Astrocyte (in vitro differentiated cells and primary cell): ENCODE measurements around the gene ARL8A. TPM values are rescaled to one million over a fixed set of nuclear protein-coding genes. Genes with fewer than 3 reads are reported as not detected.
"Not testable (repeated sequence)": the region's sequence is repeated elsewhere in the genome, so short reads cannot be mapped to it uniquely, and the experiment has no call there.

ENCODE experiments used
- DNase-seq: peaks from one replicate; pipeline ENCODE4 v3.0.0-alpha.2; 2010; ENCODE audit warnings: low read depth
- FAIRE-seq: peaks from 2 replicates; lab custom pipeline; 2011; peaks lifted over from hg19 to GRCh38; lab: Jason Lieb, UNC
- H2AFZ ChIP-seq: 2 replicates; pipeline ENCODE4 v1.6.0; 2012; ENCODE audit warnings: low read depth, low read length, inconsistent platforms
- H3K27ac ChIP-seq: 2 replicates; pipeline ENCODE4 v1.5.1; 2011; ENCODE audit warnings: low read depth, low read length, inconsistent platforms
- H3K27me3 ChIP-seq: 2 replicates; pipeline ENCODE4 v1.6.0; 2011; ENCODE audit warnings: low read length, inconsistent platforms; ENCODE audit not compliant: insufficient read depth
- H3K36me3 ChIP-seq: 2 replicates; pipeline ENCODE4 v1.5.1; 2011; ENCODE audit warnings: low read length, inconsistent platforms; ENCODE audit not compliant: insufficient read depth
- H3K4me1 ChIP-seq: 2 replicates; pipeline ENCODE4 v1.5.1; 2011; ENCODE audit warnings: low read length, inconsistent platforms; ENCODE audit not compliant: insufficient read depth
- H3K4me2 ChIP-seq: 2 replicates; pipeline ENCODE4 v1.6.0; 2012; ENCODE audit warnings: low read length, inconsistent platforms
- H3K4me3 ChIP-seq: 2 replicates; pipeline ENCODE4 v1.5.1; 2011; ENCODE audit warnings: low read depth, mild to moderate bottlenecking, low read length, inconsistent platforms; ENCODE audit not compliant: insufficient read depth
- H3K79me2 ChIP-seq: 2 replicates; pipeline ENCODE4 v1.6.0; 2012; ENCODE audit warnings: mild to moderate bottlenecking, low read length, inconsistent platforms; ENCODE audit not compliant: insufficient read depth
- H3K9ac ChIP-seq: 2 replicates; pipeline ENCODE4 v1.6.0; 2012; ENCODE audit warnings: mild to moderate bottlenecking, low read length, inconsistent platforms
- H3K9me3 ChIP-seq: 2 replicates; pipeline ENCODE4 v1.5.1; 2012; ENCODE audit warnings: low read depth, mild to moderate bottlenecking, low read length, inconsistent platforms; ENCODE audit not compliant: insufficient read depth
- H4K20me1 ChIP-seq: 2 replicates; pipeline ENCODE4 v1.6.0; 2012; ENCODE audit warnings: low read length, inconsistent platforms; ENCODE audit not compliant: insufficient read depth
- H3K27ac Mint-ChIP-seq: one replicate; pipeline ENCODE4 v1.8.0; 2021; ENCODE audit warnings: mild to moderate bottlenecking, mixed read lengths; ENCODE audit not compliant: unreplicated experiment
- H3K27me3 Mint-ChIP-seq: one replicate; pipeline ENCODE4 v1.8.0; 2021; ENCODE audit warnings: low read depth, mixed read lengths; ENCODE audit not compliant: unreplicated experiment
- H3K36me3 Mint-ChIP-seq: one replicate; pipeline ENCODE4 v1.8.0; 2021; ENCODE audit warnings: low read depth, mixed read lengths; ENCODE audit not compliant: unreplicated experiment
- H3K4me1 Mint-ChIP-seq: one replicate; pipeline ENCODE4 v1.8.0; 2021; ENCODE audit warnings: low read depth, mixed read lengths; ENCODE audit not compliant: unreplicated experiment
- H3K4me3 Mint-ChIP-seq: one replicate; pipeline ENCODE4 v1.8.0; 2021; ENCODE audit warnings: mild to moderate bottlenecking, moderate library complexity, mixed read lengths; ENCODE audit not compliant: unreplicated experiment
- H3K9me3 Mint-ChIP-seq: one replicate; pipeline ENCODE4 v1.8.0; 2021; ENCODE audit warnings: mild to moderate bottlenecking, mixed read lengths; ENCODE audit not compliant: unreplicated experiment
- CTCF ChIP-seq: IDR thresholded peaks from 2 replicates; pipeline ENCODE4 v1.5.1; 2011; ENCODE audit warnings: low read depth, mild to moderate bottlenecking, inconsistent platforms, low read length, moderate library complexity; ENCODE audit not compliant: insufficient read depth
- EZH2 ChIP-seq: IDR thresholded peaks from 2 replicates; pipeline ENCODE4 v1.6.1; 2012; ENCODE audit warnings: mild to moderate bottlenecking, low read length, inconsistent platforms; ENCODE audit not compliant: insufficient read depth
- total RNA-seq: library from RNA; stranded (reverse); gene quantifications from 2 replicates; pipeline ENCODE4 v1.2.1, GENCODE V29; 2021

ARL8A gene
- total RNA-seq, 1 donor from 2014 or later = 83.0 TPM

DNA sequence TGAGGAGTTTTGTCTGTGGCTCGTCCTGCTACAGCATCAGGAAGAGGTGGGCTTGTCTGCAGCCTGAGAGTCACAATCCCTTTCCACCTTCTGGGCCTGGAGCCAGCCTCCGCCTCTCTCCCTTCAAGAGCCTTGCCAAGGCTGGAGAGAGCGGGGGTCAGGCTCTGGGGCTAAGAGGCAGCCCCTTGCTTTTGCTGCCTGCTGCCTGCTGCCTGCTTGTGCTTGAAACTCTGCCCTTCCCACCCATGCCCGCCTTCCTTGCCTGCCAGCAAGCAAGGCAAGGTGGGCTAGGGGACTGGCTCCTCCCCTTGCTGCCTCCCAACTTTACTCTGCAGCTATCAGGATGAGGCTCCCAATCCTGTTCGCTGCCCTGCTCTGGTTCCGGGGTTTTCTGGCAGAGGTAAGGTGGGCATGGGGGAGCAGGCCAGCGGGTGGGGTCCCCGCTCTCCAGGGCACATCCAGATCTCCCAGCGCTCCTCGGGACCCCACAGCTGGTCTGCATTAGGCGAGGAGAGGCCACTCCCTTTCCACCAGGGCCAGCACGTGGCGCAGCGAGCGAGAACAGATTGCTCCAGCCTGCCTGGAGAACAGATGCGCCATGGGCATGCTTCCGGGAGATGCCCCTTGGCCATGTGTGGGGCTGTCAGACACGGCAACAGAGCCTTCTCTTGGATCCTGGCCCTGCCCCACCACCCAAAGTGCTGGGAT, 23.3 kb upstream of the ARL8A start:
- H3K9me3 Mint-ChIP-seq = no peaks in the 10 kb centered on the region
- H3K4me2 ChIP-seq = no peak overlapping the region
- H3K4me3 Mint-ChIP-seq = no peak overlapping the region
- no peaks in the 10 kb centered on the region for H3K27me3 ChIP-seq
- H3K27me3 Mint-ChIP-seq = peaks cover 13% of the 10 kb centered on the region
- no peaks in the 10 kb centered on the region for H3K9me3 ChIP-seq
- no peak overlapping the region for H3K27ac ChIP-seq
- H3K4me3 ChIP-seq = no peak overlapping the region
- no peaks in the 10 kb centered on the region for H3K79me2 ChIP-seq
- FAIRE-seq = no peak
- no peaks in the 10 kb centered on the region for H3K36me3 ChIP-seq
- H3K4me1 ChIP-seq = no peaks in the 10 kb centered on the region
- H3K9ac ChIP-seq = no peak overlapping the region
- H3K36me3 Mint-ChIP-seq = no peaks in the 10 kb centered on the region
- no peak overlapping the region for H3K27ac Mint-ChIP-seq
- no peak for DNase-seq
- peaks cover 4% of the 10 kb centered on the region for H3K4me1 Mint-ChIP-seq
- no peaks in the 10 kb centered on the region for H4K20me1 ChIP-seq
- H2AFZ ChIP-seq = no peak overlapping the region
- TF ChIP-seq EZH2 = no peak
- TF ChIP-seq CTCF = no peak

DNA sequence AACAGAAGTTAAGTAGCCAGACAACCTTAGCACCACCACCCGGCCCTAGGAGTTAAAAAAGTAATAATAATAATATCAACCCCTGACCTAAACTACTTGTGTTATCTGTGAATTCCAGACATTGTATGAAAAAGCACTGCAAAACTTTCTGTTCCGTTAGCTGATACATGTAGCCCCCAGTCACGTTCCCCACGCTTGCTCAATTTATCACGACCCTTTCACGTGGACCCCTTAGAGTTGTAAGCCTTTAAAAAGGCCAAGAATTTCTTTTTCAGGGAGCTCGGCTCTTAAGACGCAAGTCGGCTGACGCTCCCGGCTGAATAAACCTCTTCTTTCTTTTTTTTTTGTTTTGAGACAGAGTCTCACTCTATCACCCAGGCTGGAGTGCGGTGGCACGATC, 22.5 kb upstream of the ARL8A start:
- not testable (repeated sequence) for DNase-seq, H3K4me1 ChIP-seq, H3K4me2 ChIP-seq, H3K9ac ChIP-seq, H3K79me2 ChIP-seq, H3K9me3 Mint-ChIP-seq, H3K27me3 ChIP-seq, H4K20me1 ChIP-seq, H3K4me3 ChIP-seq, FAIRE-seq, H3K4me3 Mint-ChIP-seq, H3K9me3 ChIP-seq, H3K36me3 Mint-ChIP-seq, H3K27ac ChIP-seq, H3K36me3 ChIP-seq, H3K4me1 Mint-ChIP-seq, H2AFZ ChIP-seq, H3K27ac Mint-ChIP-seq
- H3K27me3 Mint-ChIP-seq = peaks cover 14% of the 10 kb centered on the region

GRCh38 chr1:202165942-202166843, 21.7 kb upstream of the ARL8A start:
- no peak for DNase-seq

More at GRCh38 chr1:202165942-202166843, 21.7 kb upstream of the ARL8A start:
- Histone ChIP-seq H3K9ac (no peak overlapping the region), H3K36me3 (no peaks in the 10 kb centered on the region), H2AFZ (no peak overlapping the region), H3K79me2 (no peaks in the 10 kb centered on the region), H3K9me3 (no peaks in the 10 kb centered on the region), H3K27ac (no peak overlapping the region), H3K4me1 (no peaks in the 10 kb centered on the region), H4K20me1 (no peaks in the 10 kb centered on the region), H3K4me2 (no peak overlapping the region), H3K4me3 (no peak overlapping the region), H3K27me3 (no peaks in the 10 kb centered on the region)
- H3K4me3 Mint-ChIP-seq = no peak overlapping the region
- H3K36me3 Mint-ChIP-seq = no peaks in the 10 kb centered on the region
- no peak for TF ChIP-seq CTCF
- no peak overlapping the region for H3K27ac Mint-ChIP-seq
- peaks cover 17% of the 10 kb centered on the region for H3K27me3 Mint-ChIP-seq
- peaks cover 5% of the 10 kb centered on the region for H3K4me1 Mint-ChIP-seq
- H3K9me3 Mint-ChIP-seq = no peaks in the 10 kb centered on the region
- FAIRE-seq = no peak
